Ectodermal cell (in vitro differentiated cells): ENCODE results near the gene RAPGEF4.
"Not testable (repeated sequence)": the region's sequence is repeated elsewhere in the genome, so short reads cannot be mapped to it uniquely, and the experiment has no call there.

Experiments
- H3K27ac ChIP-seq: 2 replicates; pipeline ENCODE4 v1.7.0; 2013; ENCODE audit warnings: mild to moderate bottlenecking, low read depth, low read length; ENCODE audit not compliant: insufficient read depth, poor library complexity, severe bottlenecking
- H3K27me3 ChIP-seq: 2 replicates; pipeline ENCODE4 v1.7.0; 2013; ENCODE audit warnings: mild to moderate bottlenecking, low read length; ENCODE audit not compliant: insufficient read depth, control insufficient read depth, poor library complexity, severe bottlenecking
- H3K36me3 ChIP-seq: one replicate; pipeline ENCODE4 v1.7.0; 2013; ENCODE audit warnings: low read length; ENCODE audit not compliant: control insufficient read depth, insufficient read depth
- H3K4me1 ChIP-seq: one replicate; pipeline ENCODE4 v1.7.0; 2013; ENCODE audit warnings: low read length; ENCODE audit not compliant: control insufficient read depth, insufficient read depth
- H3K4me3 ChIP-seq: 2 replicates; pipeline ENCODE4 v1.7.0; 2013; ENCODE audit warnings: low read depth, low read length, control low read depth; ENCODE audit not compliant: insufficient read depth
- H3K9me3 ChIP-seq: 2 replicates; pipeline ENCODE4 v1.7.0; 2013; ENCODE audit warnings: mild to moderate bottlenecking, low read length, moderate library complexity; ENCODE audit not compliant: control insufficient read depth
- WGBS, 2 experiments: methylation state at CpG; one replicate each; pipeline ENCODE4 v1.1.7; 2013; ENCODE audit warnings: missing lambda C conversion rate in 2 of 2; 5-methylcytosine and 5-hydroxymethylcytosine counted together

Gene RAPGEF4

GRCh38 chr2:172745636-172746035 lies 10.0 kb downstream of the RAPGEF4 start:
- no peak overlapping the region for H3K4me3 ChIP-seq
- no peaks in the 10 kb centered on the region for H3K36me3 ChIP-seq
- H3K4me1 ChIP-seq = no peaks in the 10 kb centered on the region
- H3K27ac ChIP-seq = no peak overlapping the region
- WGBS, 2 experiments = 100% methylated on average over 1 of the region's 1 CpG
- H3K9me3 ChIP-seq = peaks cover 6% of the 10 kb centered on the region
- no peaks in the 10 kb centered on the region for H3K27me3 ChIP-seq

GRCh38 chr2:172748543-172748942 lies 12.9 kb downstream of the RAPGEF4 start:
- not testable (repeated sequence) for H3K27ac ChIP-seq, H3K4me3 ChIP-seq, H3K27me3 ChIP-seq, H3K4me1 ChIP-seq, H3K9me3 ChIP-seq, H3K36me3 ChIP-seq
- 93 to 95% methylated on average over 2 of the region's 2 CpGs for WGBS, 2 experiments

- Histone ChIP-seq H3K36me3 (no peaks in the 10 kb centered on the region), H3K4me1 (no peaks in the 10 kb centered on the region), H3K4me3 (no peak overlapping the region), H3K27ac (no peak overlapping the region), H3K9me3 (peaks cover 1% of the 10 kb centered on the region), H3K27me3 (no peaks in the 10 kb centered on the region)
- WGBS, 2 experiments = 81 to 86% methylated on average over 6 of the region's 6 CpGs
These were observed 13.7 kb downstream of the RAPGEF4 start for GRCh38 chr2:172749388-172749787.

GRCh38 chr2:172751564-172751963 lies 15.9 kb downstream of the RAPGEF4 start:
- Histone ChIP-seq H3K27me3 (no peaks in the 10 kb centered on the region), H3K9me3 (no peaks in the 10 kb centered on the region), H3K36me3 (no peaks in the 10 kb centered on the region), H3K4me1 (no peaks in the 10 kb centered on the region), H3K4me3 (no peak overlapping the region), H3K27ac (no peak overlapping the region)
- 30 to 36% methylated on average over 2 of the region's 2 CpGs for WGBS, 2 experiments

- H3K27ac ChIP-seq = no peak overlapping the region
- WGBS, 2 experiments = 90 to 100% methylated on average over 3 of the region's 3 CpGs
- no peaks in the 10 kb centered on the region for H3K4me1 ChIP-seq
- H3K27me3 ChIP-seq = no peaks in the 10 kb centered on the region
- H3K4me3 ChIP-seq = no peak overlapping the region
- no peaks in the 10 kb centered on the region for H3K9me3 ChIP-seq
- H3K36me3 ChIP-seq = no peaks in the 10 kb centered on the region
These were observed 18.0 kb downstream of the RAPGEF4 start for GRCh38 chr2:172753610-172754009.

GRCh38 chr2:172759441-172759840 lies 23.8 kb downstream of the RAPGEF4 start:
- 96% methylated on average over 2 of the region's 2 CpGs for WGBS, 2 experiments
- H3K27ac ChIP-seq = no peak overlapping the region
- no peaks in the 10 kb centered on the region for H3K4me1 ChIP-seq
- H3K4me3 ChIP-seq = no peak overlapping the region
- no peaks in the 10 kb centered on the region for H3K9me3 ChIP-seq
- no peaks in the 10 kb centered on the region for H3K36me3 ChIP-seq
- no peaks in the 10 kb centered on the region for H3K27me3 ChIP-seq

- WGBS, 2 experiments = 93 to 98% methylated on average over 4 of the region's 4 CpGs
- no peak overlapping the region for H3K27ac ChIP-seq
- no peak overlapping the region for H3K4me3 ChIP-seq
- no peaks in the 10 kb centered on the region for H3K9me3 ChIP-seq
- no peaks in the 10 kb centered on the region for H3K27me3 ChIP-seq
- no peaks in the 10 kb centered on the region for H3K36me3 ChIP-seq
- no peaks in the 10 kb centered on the region for H3K4me1 ChIP-seq
These were observed 25.7 kb downstream of the RAPGEF4 start for GRCh38 chr2:172761306-172761705.

GRCh38 chr2:172762574-172762973 lies 26.9 kb downstream of the RAPGEF4 start:
- H3K36me3 ChIP-seq = no peaks in the 10 kb centered on the region
- H3K27ac ChIP-seq = no peak overlapping the region
- no peaks in the 10 kb centered on the region for H3K27me3 ChIP-seq
- no peak overlapping the region for H3K4me3 ChIP-seq
- H3K4me1 ChIP-seq = no peaks in the 10 kb centered on the region
- WGBS, 2 experiments = 86 to 91% methylated on average over 2 of the region's 2 CpGs
- no peaks in the 10 kb centered on the region for H3K9me3 ChIP-seq

- WGBS, 2 experiments = 89 to 96% methylated on average over 2 of the region's 2 CpGs
- Histone ChIP-seq H3K36me3 (no peaks in the 10 kb centered on the region), H3K4me1 (no peaks in the 10 kb centered on the region), H3K4me3 (no peak overlapping the region), H3K27me3 (no peaks in the 10 kb centered on the region), H3K27ac (no peak overlapping the region), H3K9me3 (no peaks in the 10 kb centered on the region)
These were observed 27.4 kb downstream of the RAPGEF4 start for GRCh38 chr2:172763079-172763478.

- WGBS, 2 experiments = 93 to 98% methylated on average over 4 of the region's 4 CpGs
- H3K27me3 ChIP-seq = no peaks in the 10 kb centered on the region
- no peak overlapping the region for H3K27ac ChIP-seq
These were observed 30.0 kb downstream of the RAPGEF4 start for GRCh38 chr2:172765662-172766061.

GRCh38 chr2:172768401-172768800 lies 32.8 kb downstream of the RAPGEF4 start:
- no peaks in the 10 kb centered on the region for H3K4me1 ChIP-seq
- no peak overlapping the region for H3K4me3 ChIP-seq
- no peaks in the 10 kb centered on the region for H3K27me3 ChIP-seq
- 95 to 96% methylated on average over 4 of the region's 4 CpGs for WGBS, 2 experiments
- H3K36me3 ChIP-seq = no peaks in the 10 kb centered on the region
- no peaks in the 10 kb centered on the region for H3K9me3 ChIP-seq
- no peak overlapping the region for H3K27ac ChIP-seq

More at GRCh38 chr2:172765662-172766061, 30.0 kb downstream of the RAPGEF4 start:
- Histone ChIP-seq H3K4me3 (no peak overlapping the region), H3K4me1 (no peaks in the 10 kb centered on the region), H3K36me3 (no peaks in the 10 kb centered on the region), H3K9me3 (no peaks in the 10 kb centered on the region)
